Karpas-422 (cell line): ENCODE measurements around the gene DOCK4. TPM values are rescaled to one million over a fixed set of nuclear protein-coding genes. Genes with fewer than 3 reads are reported as not detected.

ENCODE experiments used
- DNase-seq: peaks from one replicate; pipeline ENCODE4 v3.0.0-alpha.2; 2015
- H2AFZ ChIP-seq: fragments of 200-600 bp; sonication (generic); 2 replicates; pipeline ENCODE4 v1.6.1; 2014; ENCODE audit warnings: antibody characterized with exemption, low read length, mixed read lengths
- H3K27ac ChIP-seq: fragments of 200-600 bp; sonication (generic); 2 replicates; pipeline ENCODE4 v1.5.1; 2014; ENCODE audit warnings: mild to moderate bottlenecking, low read length, moderate library complexity
- H3K27me3 ChIP-seq: fragments of 200-600 bp; sonication (generic); 2 replicates; pipeline ENCODE4 v1.6.1; 2014; ENCODE audit warnings: low read length, mixed read lengths
- H3K36me3 ChIP-seq: fragments of 200-600 bp; sonication (generic); 2 replicates; pipeline ENCODE4 v1.6.1; 2014; ENCODE audit warnings: low read length, mixed read lengths; ENCODE audit not compliant: insufficient read depth
- H3K4me1 ChIP-seq: fragments of 200-600 bp; sonication (generic); 2 replicates; pipeline ENCODE4 v1.6.1; 2014; ENCODE audit warnings: mild to moderate bottlenecking, low read length, mixed read lengths
- H3K4me2 ChIP-seq: fragments of 200-600 bp; sonication (generic); 2 replicates; pipeline ENCODE4 v1.6.1; 2014; ENCODE audit warnings: low read length, low read depth, mild to moderate bottlenecking; ENCODE audit not compliant: poor library complexity, severe bottlenecking
- H3K4me3 ChIP-seq: fragments of 200-600 bp; sonication (generic); 2 replicates; pipeline ENCODE4 v1.5.1; 2014; ENCODE audit warnings: mild to moderate bottlenecking, antibody characterized with exemption, low read length, mixed read lengths
- H3K79me2 ChIP-seq: fragments of 200-600 bp; sonication (generic); 2 replicates; pipeline ENCODE4 v1.6.1; 2014; ENCODE audit warnings: mild to moderate bottlenecking, low read length, mixed read lengths
- H3K9ac ChIP-seq: fragments of 200-600 bp; sonication (generic); 2 replicates; pipeline ENCODE4 v1.6.0; 2014; ENCODE audit warnings: low read length
- H3K9me2 ChIP-seq: fragments of 200-600 bp; sonication (generic), shearing (Covaris generic); replicated peaks from 2 replicates; pipeline ENCODE4 v1.6.0; 2014; ENCODE audit warnings: mild to moderate bottlenecking, low read length, moderate library complexity; ENCODE audit not compliant: insufficient read depth
- H3K9me3 ChIP-seq: fragments of 300-700, 200-600 bp; sonication (generic); 2 replicates; pipeline ENCODE4 v1.6.1; 2014; ENCODE audit warnings: low read length, mixed read lengths
- H4K20me1 ChIP-seq: fragments of 200-600 bp; sonication (generic); 2 replicates; pipeline ENCODE4 v1.6.1; 2014; ENCODE audit warnings: mild to moderate bottlenecking, antibody characterized with exemption, low read length, low read depth; ENCODE audit not compliant: insufficient read depth
- total RNA-seq: library from RNA; depleted of rRNA; stranded (reverse); fragments of >200 nt; shearing (Covaris generic); gene quantifications from 2 replicates; pipeline ENCODE4 v1.2.3, GENCODE V29; 2014; ENCODE audit warnings: low replicate concordance

The DOCK4 gene
- total RNA-seq, 1 experiment from 2014 or later, result 0.07 TPM

GRCh38 chr7:112116358-112116757 lies 89.8 kb downstream of the DOCK4 start:
- Histone ChIP-seq H3K4me1 (no peaks in the 10 kb centered on the region), H3K27ac (no peak overlapping the region), H4K20me1 (no peaks in the 10 kb centered on the region), H2AFZ (no peak overlapping the region), H3K9ac (no peak overlapping the region), H3K36me3 (no peaks in the 10 kb centered on the region), H3K4me3 (no peak overlapping the region), H3K9me3 (no peaks in the 10 kb centered on the region), H3K4me2 (no peak overlapping the region), H3K27me3 (no peaks in the 10 kb centered on the region), H3K79me2 (no peaks in the 10 kb centered on the region), H3K9me2 (no peaks in the 10 kb centered on the region)
- no peak for DNase-seq

GRCh38 chr7:112115880-112116279 lies 90.3 kb downstream of the DOCK4 start:
- Histone ChIP-seq H3K9me2 (no peaks in the 10 kb centered on the region), H3K4me2 (no peak overlapping the region), H3K9me3 (no peaks in the 10 kb centered on the region), H2AFZ (no peak overlapping the region), H3K9ac (no peak overlapping the region), H3K4me1 (no peaks in the 10 kb centered on the region), H4K20me1 (no peaks in the 10 kb centered on the region), H3K4me3 (no peak overlapping the region), H3K27me3 (no peaks in the 10 kb centered on the region), H3K36me3 (no peaks in the 10 kb centered on the region), H3K27ac (no peak overlapping the region), H3K79me2 (no peaks in the 10 kb centered on the region)
- DNase-seq, result no peak

- Histone ChIP-seq H3K36me3 (no peaks in the 10 kb centered on the region), H3K4me1 (no peaks in the 10 kb centered on the region), H2AFZ (no peak overlapping the region), H3K9me2 (no peaks in the 10 kb centered on the region), H3K9me3 (no peaks in the 10 kb centered on the region), H3K79me2 (no peaks in the 10 kb centered on the region), H3K27me3 (no peaks in the 10 kb centered on the region), H3K27ac (no peak overlapping the region), H3K4me3 (no peak overlapping the region), H3K9ac (no peak overlapping the region), H4K20me1 (no peaks in the 10 kb centered on the region), H3K4me2 (no peak overlapping the region)
- DNase-seq, result no peak
These were observed 92.2 kb downstream of the DOCK4 start for GRCh38 chr7:112113913-112114575.

GRCh38 chr7:112112822-112113255 lies 93.4 kb downstream of the DOCK4 start:
- no peaks in the 10 kb centered on the region for H3K9me3 ChIP-seq
- no peaks in the 10 kb centered on the region for H3K36me3 ChIP-seq
- H3K27me3 ChIP-seq, result no peaks in the 10 kb centered on the region
- H3K4me2 ChIP-seq, result no peak overlapping the region
- no peak overlapping the region for H2AFZ ChIP-seq
- H3K79me2 ChIP-seq, result no peaks in the 10 kb centered on the region
- no peaks in the 10 kb centered on the region for H3K9me2 ChIP-seq
- H3K4me3 ChIP-seq, result no peak overlapping the region
- no peaks in the 10 kb centered on the region for H3K4me1 ChIP-seq
- H3K27ac ChIP-seq, result no peak overlapping the region
- no peak for DNase-seq
- no peaks in the 10 kb centered on the region for H4K20me1 ChIP-seq
- no peak overlapping the region for H3K9ac ChIP-seq

GRCh38 chr7:112110651-112111050 lies 95.5 kb downstream of the DOCK4 start:
- Histone ChIP-seq H3K36me3 (no peaks in the 10 kb centered on the region), H4K20me1 (no peaks in the 10 kb centered on the region), H2AFZ (no peak overlapping the region), H3K9me2 (no peaks in the 10 kb centered on the region), H3K27ac (no peak overlapping the region), H3K9ac (no peak overlapping the region), H3K27me3 (no peaks in the 10 kb centered on the region), H3K4me2 (no peak overlapping the region), H3K4me1 (no peaks in the 10 kb centered on the region), H3K9me3 (no peaks in the 10 kb centered on the region), H3K4me3 (no peak overlapping the region), H3K79me2 (no peaks in the 10 kb centered on the region)
- DNase-seq, result no peak

GRCh38 chr7:112110175-112110574 lies 96.0 kb downstream of the DOCK4 start:
- Histone ChIP-seq H3K27me3 (no peaks in the 10 kb centered on the region), H3K9ac (no peak overlapping the region), H3K79me2 (no peaks in the 10 kb centered on the region), H3K36me3 (no peaks in the 10 kb centered on the region), H2AFZ (no peak overlapping the region), H3K9me2 (no peaks in the 10 kb centered on the region), H3K4me1 (no peaks in the 10 kb centered on the region), H3K4me2 (no peak overlapping the region), H3K9me3 (no peaks in the 10 kb centered on the region), H3K4me3 (no peak overlapping the region), H3K27ac (no peak overlapping the region), H4K20me1 (no peaks in the 10 kb centered on the region)
- no peak for DNase-seq

- Histone ChIP-seq H3K4me2 (no peak overlapping the region), H3K9ac (no peak overlapping the region), H3K27me3 (no peaks in the 10 kb centered on the region), H3K36me3 (no peaks in the 10 kb centered on the region), H3K4me1 (no peaks in the 10 kb centered on the region), H3K4me3 (no peak overlapping the region), H3K9me3 (no peaks in the 10 kb centered on the region), H4K20me1 (no peaks in the 10 kb centered on the region), H3K79me2 (no peaks in the 10 kb centered on the region), H2AFZ (no peak overlapping the region), H3K27ac (no peak overlapping the region), H3K9me2 (no peaks in the 10 kb centered on the region)
- DNase-seq, result no peak
These were observed 97.2 kb downstream of the DOCK4 start for GRCh38 chr7:112108981-112109380.

- Histone ChIP-seq H3K9me2 (no peaks in the 10 kb centered on the region), H3K36me3 (no peaks in the 10 kb centered on the region), H3K4me1 (no peaks in the 10 kb centered on the region), H3K9me3 (no peaks in the 10 kb centered on the region), H3K27ac (no peak overlapping the region), H3K79me2 (no peaks in the 10 kb centered on the region), H2AFZ (no peak overlapping the region), H3K9ac (no peak overlapping the region), H3K27me3 (no peaks in the 10 kb centered on the region), H3K4me3 (no peak overlapping the region), H3K4me2 (no peak overlapping the region), H4K20me1 (no peaks in the 10 kb centered on the region)
- DNase-seq, result no peak
These were observed 100.3 kb downstream of the DOCK4 start for GRCh38 chr7:112105584-112106530.
